Measurements from ENCODE around the gene PLPPR5.

DNA sequence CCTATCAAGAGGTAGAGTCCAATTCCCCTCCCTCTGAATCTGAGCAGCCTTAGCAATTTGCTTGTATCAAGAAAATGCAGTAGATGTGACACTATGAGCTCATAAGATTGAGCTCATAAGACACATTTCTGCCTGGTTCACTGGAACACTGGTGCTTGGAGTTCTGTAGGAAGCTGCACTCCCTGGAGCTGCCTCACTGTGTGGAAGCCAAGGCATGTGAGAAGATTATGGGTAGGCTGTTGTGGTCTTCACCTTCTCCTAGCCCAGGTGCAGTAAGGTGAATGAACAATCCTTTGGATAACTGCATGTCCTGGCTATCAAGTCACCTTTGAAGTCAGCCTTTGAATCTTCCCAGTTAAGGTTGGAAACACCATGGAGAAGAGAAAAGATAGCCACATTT, 67.3 kb downstream of the PLPPR5 start:
- no peak for TF ChIP-seq EZH2 (IDR thresholded peaks at IDR 0.05)
- TF ChIP-seq, protein P1, sequence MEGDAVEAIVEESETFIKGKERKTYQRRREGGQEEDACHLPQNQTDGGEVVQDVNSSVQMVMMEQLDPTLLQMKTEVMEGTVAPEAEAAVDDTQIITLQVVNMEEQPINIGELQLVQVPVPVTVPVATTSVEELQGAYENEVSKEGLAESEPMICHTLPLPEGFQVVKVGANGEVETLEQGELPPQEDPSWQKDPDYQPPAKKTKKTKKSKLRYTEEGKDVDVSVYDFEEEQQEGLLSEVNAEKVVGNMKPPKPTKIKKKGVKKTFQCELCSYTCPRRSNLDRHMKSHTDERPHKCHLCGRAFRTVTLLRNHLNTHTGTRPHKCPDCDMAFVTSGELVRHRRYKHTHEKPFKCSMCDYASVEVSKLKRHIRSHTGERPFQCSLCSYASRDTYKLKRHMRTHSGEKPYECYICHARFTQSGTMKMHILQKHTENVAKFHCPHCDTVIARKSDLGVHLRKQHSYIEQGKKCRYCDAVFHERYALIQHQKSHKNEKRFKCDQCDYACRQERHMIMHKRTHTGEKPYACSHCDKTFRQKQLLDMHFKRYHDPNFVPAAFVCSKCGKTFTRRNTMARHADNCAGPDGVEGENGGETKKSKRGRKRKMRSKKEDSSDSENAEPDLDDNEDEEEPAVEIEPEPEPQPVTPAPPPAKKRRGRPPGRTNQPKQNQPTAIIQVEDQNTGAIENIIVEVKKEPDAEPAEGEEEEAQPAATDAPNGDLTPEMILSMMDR (IDR thresholded peaks at IDR 0.05) = no peak
